ENCODE measurements around the gene NUDT8.

NUDT8 gene

DNA sequence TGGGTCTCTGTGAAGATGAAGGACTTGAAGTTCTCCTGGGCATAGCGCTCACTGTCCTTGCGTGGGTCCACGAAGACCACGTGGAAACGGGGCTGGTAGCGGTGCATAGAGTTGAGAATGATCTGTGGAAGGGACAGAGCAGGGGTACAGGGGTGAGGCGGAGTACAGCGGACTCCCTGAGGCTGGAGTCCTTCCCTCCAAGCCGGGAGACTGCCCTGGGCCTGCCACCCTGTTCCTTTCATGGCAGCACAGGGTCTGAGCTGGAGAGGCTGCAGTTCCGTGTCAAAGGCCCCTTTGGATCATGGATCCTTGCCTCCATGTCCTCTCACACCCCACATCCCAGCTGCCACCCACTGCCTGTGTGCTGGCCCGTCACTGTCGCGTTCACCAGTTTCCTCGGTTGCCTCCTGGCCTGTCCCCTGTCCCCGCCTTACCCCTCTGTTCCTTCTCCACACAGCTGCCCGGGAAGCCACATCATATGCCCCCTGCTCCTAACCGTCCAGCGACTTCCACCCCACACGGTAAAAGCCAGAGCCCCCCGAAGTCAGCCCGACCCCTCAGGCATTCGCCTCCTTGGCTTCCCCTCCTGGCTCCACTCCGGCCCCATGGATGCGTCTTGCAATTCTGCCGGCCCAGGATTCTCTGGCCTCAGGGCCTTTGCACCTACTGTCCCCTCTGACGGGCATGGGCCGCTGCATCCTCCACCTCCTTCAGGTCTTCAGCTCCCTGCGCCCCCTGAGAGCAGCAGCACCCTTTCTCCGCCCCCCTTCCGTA, 3.4 kb upstream of the NUDT8 start:
- Histone ChIP-seq H3K36me3 (ENCODE audit: low read depth) (no peaks in the 10 kb centered on the region), H3K27ac (ENCODE audit: poor library complexity, severe bottlenecking) (no peak overlapping the region), H3K27me3 (ENCODE audit: insufficient read depth, poor library complexity, severe bottlenecking) (no peaks in the 10 kb centered on the region), H3K9me3 (ENCODE audit: severe bottlenecking) (no peaks in the 10 kb centered on the region), H3K4me3 (ENCODE audit: severe bottlenecking) (no peak overlapping the region), H3K4me1 (ENCODE audit: insufficient read depth, poor library complexity, severe bottlenecking) (no peaks in the 10 kb centered on the region)
- ATAC-seq (ENCODE audit: low read depth) (no peak), DNase-seq (ENCODE audit: low spot score) (peak; percentile 61)
- TF ChIP-seq, protein P1, sequence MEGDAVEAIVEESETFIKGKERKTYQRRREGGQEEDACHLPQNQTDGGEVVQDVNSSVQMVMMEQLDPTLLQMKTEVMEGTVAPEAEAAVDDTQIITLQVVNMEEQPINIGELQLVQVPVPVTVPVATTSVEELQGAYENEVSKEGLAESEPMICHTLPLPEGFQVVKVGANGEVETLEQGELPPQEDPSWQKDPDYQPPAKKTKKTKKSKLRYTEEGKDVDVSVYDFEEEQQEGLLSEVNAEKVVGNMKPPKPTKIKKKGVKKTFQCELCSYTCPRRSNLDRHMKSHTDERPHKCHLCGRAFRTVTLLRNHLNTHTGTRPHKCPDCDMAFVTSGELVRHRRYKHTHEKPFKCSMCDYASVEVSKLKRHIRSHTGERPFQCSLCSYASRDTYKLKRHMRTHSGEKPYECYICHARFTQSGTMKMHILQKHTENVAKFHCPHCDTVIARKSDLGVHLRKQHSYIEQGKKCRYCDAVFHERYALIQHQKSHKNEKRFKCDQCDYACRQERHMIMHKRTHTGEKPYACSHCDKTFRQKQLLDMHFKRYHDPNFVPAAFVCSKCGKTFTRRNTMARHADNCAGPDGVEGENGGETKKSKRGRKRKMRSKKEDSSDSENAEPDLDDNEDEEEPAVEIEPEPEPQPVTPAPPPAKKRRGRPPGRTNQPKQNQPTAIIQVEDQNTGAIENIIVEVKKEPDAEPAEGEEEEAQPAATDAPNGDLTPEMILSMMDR (IDR thresholded peaks at IDR 0.05; ENCODE audit: poor library complexity, severe bottlenecking): no peak

DNA sequence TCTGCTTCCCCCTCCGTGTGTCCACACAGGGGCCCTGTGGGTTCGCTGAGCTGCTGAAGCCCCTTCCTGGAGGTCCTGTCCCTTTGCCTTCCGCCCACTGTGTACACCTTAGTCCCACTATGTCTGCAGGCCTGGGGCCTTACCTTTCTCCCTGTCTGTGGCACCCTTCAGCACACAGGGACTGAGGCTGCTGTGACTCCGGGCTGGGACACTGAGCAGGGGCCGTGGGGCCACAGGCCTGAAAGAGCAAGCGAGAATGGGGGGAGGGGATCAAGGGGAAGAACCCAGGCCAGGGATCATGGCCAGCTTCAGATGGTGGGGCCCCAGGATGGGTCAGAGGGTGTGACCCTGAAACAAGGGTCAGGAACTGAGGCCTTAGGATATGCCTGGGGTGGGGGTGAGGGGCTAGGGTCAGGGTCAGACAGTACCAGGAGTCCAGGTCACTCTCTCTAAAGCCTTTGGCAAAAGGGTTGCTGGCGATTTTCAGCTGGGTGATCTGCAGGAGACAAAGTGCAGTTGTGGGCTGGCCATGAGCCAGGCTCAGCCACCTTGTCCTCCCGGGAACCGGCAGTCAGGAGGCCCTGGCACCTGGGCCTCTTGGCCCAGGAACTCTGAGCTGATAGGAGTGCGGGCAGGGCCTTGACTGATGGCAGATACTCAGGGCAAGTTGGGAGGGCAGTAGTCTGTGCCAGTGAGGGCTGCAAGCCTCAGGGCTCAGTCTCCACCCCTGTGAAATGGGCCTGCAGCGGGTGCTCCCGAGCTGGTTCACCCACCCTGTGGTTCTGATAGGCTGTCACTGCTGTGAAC, 2.6 kb upstream of the NUDT8 start:
- ATAC-seq (ENCODE audit: low read depth): no peak
- Histone ChIP-seq H3K27me3 (ENCODE audit: insufficient read depth, poor library complexity, severe bottlenecking) (no peaks in the 10 kb centered on the region), H3K9me3 (ENCODE audit: severe bottlenecking) (no peaks in the 10 kb centered on the region), H3K27ac (ENCODE audit: poor library complexity, severe bottlenecking) (no peak overlapping the region), H3K36me3 (ENCODE audit: low read depth) (no peaks in the 10 kb centered on the region), H3K4me1 (ENCODE audit: insufficient read depth, poor library complexity, severe bottlenecking) (no peaks in the 10 kb centered on the region), H3K4me3 (ENCODE audit: severe bottlenecking) (no peak overlapping the region)
- TF ChIP-seq, protein P1 (IDR thresholded peaks at IDR 0.05; ENCODE audit: poor library complexity, severe bottlenecking): no peak
- peak; percentile 56 for DNase-seq (ENCODE audit: low spot score)

DNA sequence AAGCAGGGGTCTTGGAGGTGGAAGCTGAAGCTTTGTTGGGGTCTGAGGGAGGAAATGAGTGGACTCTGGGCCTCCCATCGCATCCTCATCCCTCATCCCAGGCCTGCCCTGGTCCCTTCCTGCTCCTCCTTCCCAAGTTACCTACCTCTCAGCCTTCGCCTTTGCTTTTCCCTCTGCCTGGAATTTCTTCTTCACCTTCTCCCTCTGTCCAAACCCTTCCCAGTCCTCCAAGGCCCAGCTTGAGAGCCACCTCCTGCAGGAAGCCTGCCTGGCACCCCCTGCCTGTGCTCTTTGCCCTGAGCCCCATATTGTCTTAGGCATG, 2.1 kb upstream of the NUDT8 start:
- TF ChIP-seq, protein P1 (IDR thresholded peaks at IDR 0.05; ENCODE audit: poor library complexity, severe bottlenecking): no peak
- H3K27me3 ChIP-seq (ENCODE audit: insufficient read depth, poor library complexity, severe bottlenecking): no peaks in the 10 kb centered on the region
- no peak for DNase-seq (ENCODE audit: low spot score)
- no peaks in the 10 kb centered on the region for H3K9me3 ChIP-seq (ENCODE audit: severe bottlenecking)
- H3K4me1 ChIP-seq (ENCODE audit: insufficient read depth, poor library complexity, severe bottlenecking): no peaks in the 10 kb centered on the region
- no peaks in the 10 kb centered on the region for H3K36me3 ChIP-seq (ENCODE audit: low read depth)
- H3K4me3 ChIP-seq (ENCODE audit: severe bottlenecking): no peak overlapping the region
- ATAC-seq (ENCODE audit: low read depth): no peak
- no peak overlapping the region for H3K27ac ChIP-seq (ENCODE audit: poor library complexity, severe bottlenecking)

DNA sequence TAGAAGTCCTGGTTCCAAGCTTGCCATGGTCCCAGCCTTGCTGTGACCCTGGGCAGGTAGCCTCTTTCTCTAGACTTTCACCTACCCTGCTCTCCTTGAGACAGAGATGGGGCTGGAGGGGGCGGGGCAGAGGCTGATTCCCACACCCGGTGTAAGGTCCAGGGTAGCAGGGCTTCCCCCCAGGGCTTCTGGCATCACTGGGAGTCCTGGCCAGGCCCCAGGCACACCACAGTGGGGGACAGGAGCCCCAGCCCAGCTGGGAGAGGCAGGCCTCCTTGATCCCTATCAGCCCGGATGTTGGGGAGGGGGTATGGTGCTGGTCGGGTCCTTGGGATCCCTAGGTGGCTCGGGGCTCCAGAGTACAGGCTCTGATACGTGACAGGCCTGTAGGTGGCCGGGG, 1.7 kb upstream of the NUDT8 start:
- Histone ChIP-seq H3K27ac (ENCODE audit: poor library complexity, severe bottlenecking) (no peak overlapping the region), H3K4me3 (ENCODE audit: severe bottlenecking) (no peak overlapping the region), H3K27me3 (ENCODE audit: insufficient read depth, poor library complexity, severe bottlenecking) (no peaks in the 10 kb centered on the region), H3K36me3 (ENCODE audit: low read depth) (no peaks in the 10 kb centered on the region), H3K4me1 (ENCODE audit: insufficient read depth, poor library complexity, severe bottlenecking) (no peaks in the 10 kb centered on the region), H3K9me3 (ENCODE audit: severe bottlenecking) (no peaks in the 10 kb centered on the region)
- peak; percentile 51 for DNase-seq (ENCODE audit: low spot score)
- TF ChIP-seq, protein P1 (IDR thresholded peaks at IDR 0.05; ENCODE audit: poor library complexity, severe bottlenecking): no peak
- ATAC-seq (ENCODE audit: low read depth): no peak

DNA sequence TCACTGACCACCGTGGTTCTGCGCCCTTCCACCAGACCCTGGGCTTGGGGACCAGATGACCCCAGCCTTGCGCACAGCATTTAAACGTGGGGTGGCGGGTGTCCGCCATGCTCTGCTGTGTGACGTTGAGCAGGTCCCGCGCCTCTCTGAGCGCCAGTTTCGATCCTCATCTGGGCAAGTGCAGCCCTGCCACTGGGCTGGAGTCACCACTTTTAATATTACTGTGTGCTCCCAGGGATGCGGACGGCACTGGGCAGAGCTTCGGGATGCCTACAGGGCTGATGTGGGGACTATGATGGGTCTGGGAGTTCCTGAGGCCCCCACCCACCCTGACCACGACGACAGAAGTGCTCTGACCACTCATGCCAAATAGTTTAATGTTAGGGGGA, 1.2 kb upstream of the NUDT8 start:
- H3K4me1 ChIP-seq (ENCODE audit: insufficient read depth, poor library complexity, severe bottlenecking): no peaks in the 10 kb centered on the region
- peak overlapping the region; percentile 44 for H3K4me3 ChIP-seq (ENCODE audit: severe bottlenecking)
- H3K36me3 ChIP-seq (ENCODE audit: low read depth): no peaks in the 10 kb centered on the region
- DNase-seq (ENCODE audit: low spot score) (peak; percentile 41), ATAC-seq (ENCODE audit: low read depth) (no peak)
- H3K27ac ChIP-seq (ENCODE audit: poor library complexity, severe bottlenecking): no peak overlapping the region
- no peaks in the 10 kb centered on the region for H3K9me3 ChIP-seq (ENCODE audit: severe bottlenecking)
- TF ChIP-seq, protein P1 (IDR thresholded peaks at IDR 0.05; ENCODE audit: poor library complexity, severe bottlenecking): peak; percentile 34
- no peaks in the 10 kb centered on the region for H3K27me3 ChIP-seq (ENCODE audit: insufficient read depth, poor library complexity, severe bottlenecking)
